ENCODE data around the gene LRRC3B. TPM values are rescaled to one million over a fixed set of nuclear protein-coding genes. Genes with fewer than 3 reads are reported as not detected.
"Not testable (repeated sequence)": the region's sequence is repeated elsewhere in the genome, so short reads cannot be mapped to it uniquely, and the experiment has no call there.

Gene LRRC3B, protein sequence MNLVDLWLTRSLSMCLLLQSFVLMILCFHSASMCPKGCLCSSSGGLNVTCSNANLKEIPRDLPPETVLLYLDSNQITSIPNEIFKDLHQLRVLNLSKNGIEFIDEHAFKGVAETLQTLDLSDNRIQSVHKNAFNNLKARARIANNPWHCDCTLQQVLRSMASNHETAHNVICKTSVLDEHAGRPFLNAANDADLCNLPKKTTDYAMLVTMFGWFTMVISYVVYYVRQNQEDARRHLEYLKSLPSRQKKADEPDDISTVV
- total RNA-seq (2014; rRNA removed; shearing (Covaris generic)): not detected in 2 replicates

- no peak for DNase-seq (ENCODE audit: low read depth)
Observed at GRCh38 chr3:26622621-26623418, at the start of gene LRRC3B. TSS of gene LRRC3B (plus strand) at chr3:26622772. CDS start at chr3:26709673, 86,901 bp downstream.

- DNase-seq (ENCODE audit: low read depth): no peak
Observed at GRCh38 chr3:26574766-26575165, 47.8 kb upstream of the LRRC3B start.

DNA sequence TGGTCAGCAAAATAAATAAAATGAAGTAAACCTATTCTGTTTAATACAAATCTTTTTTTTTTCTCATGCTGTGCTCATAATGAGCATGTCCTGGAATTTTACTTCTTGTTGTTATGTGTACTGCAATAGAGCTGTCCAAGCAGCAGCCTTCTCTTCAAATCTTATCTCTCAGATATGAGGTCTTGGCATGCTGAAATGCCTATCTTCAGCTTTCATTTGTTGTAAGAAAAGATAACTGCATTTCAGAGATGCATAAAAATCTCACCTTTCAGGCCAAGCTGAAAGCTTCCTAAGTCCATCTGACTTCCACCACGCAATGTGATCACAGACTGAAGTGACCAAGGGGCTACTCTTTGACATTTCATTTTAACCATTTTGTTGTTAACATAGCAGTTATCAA lies 43.5 kb upstream of the LRRC3B start:
- DNase-seq (ENCODE audit: low read depth): no peak

- DNase-seq (ENCODE audit: low read depth): no peak
Observed at GRCh38 chr3:26587571-26587970, 35.0 kb upstream of the LRRC3B start.

DNA sequence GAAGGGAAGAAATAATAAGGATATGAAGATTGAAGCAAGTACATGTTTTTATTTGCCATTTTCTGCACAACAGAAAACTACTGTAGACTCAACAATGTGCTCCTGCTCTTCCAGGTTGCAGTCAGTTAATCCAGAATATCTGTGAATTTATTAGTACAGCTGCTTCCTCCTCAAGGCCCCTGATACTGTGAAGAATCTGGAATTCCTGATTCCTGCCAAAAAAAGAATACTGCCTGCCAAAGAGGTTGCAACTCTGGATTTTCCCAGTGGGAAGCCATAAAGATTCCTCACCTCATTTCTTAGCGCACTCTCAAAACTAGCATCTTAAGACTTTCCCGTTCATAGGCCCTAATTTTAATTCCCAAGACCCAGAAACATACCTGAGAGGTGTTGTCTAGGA lies 33.6 kb upstream of the LRRC3B start:
- DNase-seq (ENCODE audit: low read depth): no peak

- no peak for DNase-seq (ENCODE audit: low read depth)
Observed at GRCh38 chr3:26589678-26590077, 32.9 kb upstream of the LRRC3B start.

GRCh38 chr3:26590919-26591484 lies 31.6 kb upstream of the LRRC3B start:
- no peak for DNase-seq (ENCODE audit: low read depth)

GRCh38 chr3:26591926-26592325 lies 30.6 kb upstream of the LRRC3B start:
- DNase-seq (ENCODE audit: low read depth): no peak

DNA sequence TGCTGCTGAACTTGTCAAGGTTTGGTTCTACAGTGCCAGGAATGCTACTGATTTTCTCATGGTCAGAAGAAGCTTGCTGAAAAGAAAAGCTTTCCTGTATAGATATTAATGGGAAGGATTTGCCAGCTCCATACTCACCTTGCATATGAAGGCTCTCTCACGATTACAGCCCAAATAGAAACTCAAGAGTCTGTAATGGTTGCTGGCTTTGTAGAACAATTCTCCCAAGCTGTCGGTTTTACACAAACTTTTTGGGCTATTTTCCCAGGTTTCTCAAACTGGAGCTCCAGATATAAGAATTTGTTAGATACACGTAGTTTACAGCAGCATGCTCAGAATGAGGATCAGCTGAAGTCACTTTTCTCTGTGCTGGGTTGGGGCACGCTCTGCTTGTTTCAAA lies 30.1 kb upstream of the LRRC3B start:
- DNase-seq (ENCODE audit: low read depth): no peak

DNA sequence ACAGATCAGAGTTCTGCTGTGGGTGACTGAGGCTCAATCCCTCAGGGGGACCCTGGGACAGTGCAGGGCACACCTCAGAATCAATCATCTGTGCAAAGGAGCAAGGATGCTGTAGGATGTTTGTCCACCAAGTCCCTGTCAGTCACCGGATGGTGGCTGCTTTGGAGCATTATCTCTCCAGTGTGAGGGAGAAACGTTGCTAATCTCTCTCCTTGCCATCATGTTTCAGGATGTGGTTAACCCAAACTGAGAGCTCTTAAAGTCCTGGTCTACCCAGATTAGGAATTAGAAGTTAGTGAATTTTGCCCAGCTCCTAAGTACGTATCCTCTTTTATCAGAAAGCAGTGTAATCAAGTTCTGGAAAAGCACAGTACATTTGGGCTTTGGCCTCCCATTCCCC lies 26.2 kb upstream of the LRRC3B start:
- no peak for DNase-seq (ENCODE audit: low read depth)

DNA sequence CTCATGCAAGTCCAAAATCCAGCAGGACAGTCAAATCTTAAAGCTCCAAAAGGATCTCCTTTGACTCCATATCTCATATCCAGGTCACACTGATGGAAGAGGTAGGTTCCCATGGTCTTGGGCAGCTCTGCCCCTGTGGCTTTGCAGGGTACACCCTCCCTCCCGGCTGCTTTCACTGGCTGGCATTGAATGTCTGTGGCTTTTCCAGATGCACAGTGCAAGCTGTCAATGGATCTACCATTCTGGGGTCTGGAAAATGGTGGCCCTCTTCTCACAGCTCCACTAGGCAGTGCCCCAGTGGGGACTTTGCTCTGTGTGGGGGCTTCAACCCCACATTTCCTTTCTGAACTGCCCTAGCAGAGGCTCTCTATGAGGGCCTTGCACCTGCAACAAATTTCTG lies 19.3 kb upstream of the LRRC3B start:
- not testable (repeated sequence) for DNase-seq (ENCODE audit: low read depth)

- DNase-seq (ENCODE audit: low read depth): not testable (repeated sequence)
Observed at GRCh38 chr3:26603771-26604170, 18.8 kb upstream of the LRRC3B start.

DNA sequence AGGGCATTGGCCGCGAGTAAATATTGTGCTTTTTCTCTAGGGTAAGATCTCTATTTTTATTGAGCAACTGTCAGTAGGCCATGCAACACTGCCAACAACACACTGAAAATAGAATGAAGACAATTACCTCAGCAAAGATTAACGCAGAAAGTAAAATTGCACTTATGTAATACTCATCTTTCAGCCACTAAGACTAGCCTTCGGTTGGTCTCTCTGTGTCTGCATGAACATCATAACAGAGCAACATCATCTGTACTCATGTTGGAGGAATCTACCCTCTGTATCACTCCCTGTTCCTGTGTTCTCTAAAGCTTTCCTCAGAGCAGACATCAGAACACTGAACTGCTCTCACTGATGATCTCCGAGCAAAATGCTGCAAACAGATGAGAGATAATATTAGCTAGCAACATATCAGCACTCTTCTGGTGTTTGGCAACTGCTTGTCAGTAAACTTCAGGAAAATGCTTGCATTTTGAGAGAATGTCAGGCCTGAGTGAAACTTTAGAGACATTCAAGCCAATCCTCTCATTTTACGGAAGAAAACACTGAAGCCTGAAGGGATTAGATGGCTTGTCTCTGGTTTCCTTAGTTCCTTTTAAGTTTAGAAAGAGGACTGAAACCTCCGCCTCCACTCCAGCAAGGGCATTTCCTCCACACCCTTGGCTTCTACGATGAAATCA lies 8.4 kb upstream of the LRRC3B start:
- DNase-seq (ENCODE audit: low read depth): no peak

DNA sequence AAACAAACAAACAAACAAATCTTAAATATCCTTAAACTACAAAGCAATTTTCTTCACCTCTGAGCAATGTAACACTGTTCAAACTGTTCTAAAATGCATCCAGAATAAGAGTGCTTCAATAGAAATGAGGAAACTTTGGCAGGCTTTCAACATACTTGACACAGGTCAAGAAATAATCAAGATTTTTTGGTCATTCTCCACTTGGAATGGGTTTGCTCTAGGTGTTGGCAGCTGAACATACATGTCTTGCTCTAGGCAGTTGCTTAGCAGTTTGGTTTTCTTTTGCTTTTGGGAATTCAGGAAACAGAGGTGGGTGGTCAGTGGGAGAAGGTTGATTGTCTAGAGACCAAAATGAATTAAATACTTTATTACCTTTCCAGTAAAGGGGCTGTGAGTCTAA lies 1.4 kb upstream of the LRRC3B start:
- no peak for DNase-seq (ENCODE audit: low read depth)

DNA sequence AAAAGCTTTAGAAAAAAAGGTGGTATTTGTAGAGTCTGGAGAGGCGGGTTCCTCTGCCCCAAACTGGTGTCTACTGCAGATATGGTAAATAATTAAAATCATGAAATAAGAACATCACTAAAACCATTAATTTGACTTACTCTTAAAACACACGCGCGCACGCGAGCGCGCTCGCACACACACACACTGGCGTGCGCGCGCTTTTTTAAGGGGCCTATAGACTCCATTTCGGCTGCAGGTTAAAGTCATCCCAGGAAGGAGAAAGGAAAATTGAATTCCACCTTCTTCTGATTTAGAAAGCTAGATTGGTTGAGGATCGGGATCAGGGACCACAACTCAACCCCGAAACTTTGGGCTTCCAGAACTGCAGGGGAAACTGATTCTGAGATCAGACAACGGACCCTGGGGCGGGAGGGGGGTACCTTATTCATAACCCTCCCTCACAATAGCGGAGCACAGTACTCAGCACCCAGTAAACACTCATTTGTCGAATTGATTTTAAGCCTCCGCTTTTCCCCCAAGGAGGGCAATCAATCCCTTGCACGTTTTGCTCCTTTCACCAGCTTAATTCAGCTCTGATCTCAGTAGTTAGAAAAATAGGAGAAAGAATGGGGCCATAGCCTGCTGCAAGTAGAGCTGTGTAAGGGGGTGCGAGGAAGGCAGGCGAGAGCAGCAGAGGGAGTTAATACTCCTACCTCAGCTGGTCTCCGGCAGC lies 509 bp upstream of the LRRC3B start:
- DNase-seq (ENCODE audit: low read depth): no peak

DNA sequence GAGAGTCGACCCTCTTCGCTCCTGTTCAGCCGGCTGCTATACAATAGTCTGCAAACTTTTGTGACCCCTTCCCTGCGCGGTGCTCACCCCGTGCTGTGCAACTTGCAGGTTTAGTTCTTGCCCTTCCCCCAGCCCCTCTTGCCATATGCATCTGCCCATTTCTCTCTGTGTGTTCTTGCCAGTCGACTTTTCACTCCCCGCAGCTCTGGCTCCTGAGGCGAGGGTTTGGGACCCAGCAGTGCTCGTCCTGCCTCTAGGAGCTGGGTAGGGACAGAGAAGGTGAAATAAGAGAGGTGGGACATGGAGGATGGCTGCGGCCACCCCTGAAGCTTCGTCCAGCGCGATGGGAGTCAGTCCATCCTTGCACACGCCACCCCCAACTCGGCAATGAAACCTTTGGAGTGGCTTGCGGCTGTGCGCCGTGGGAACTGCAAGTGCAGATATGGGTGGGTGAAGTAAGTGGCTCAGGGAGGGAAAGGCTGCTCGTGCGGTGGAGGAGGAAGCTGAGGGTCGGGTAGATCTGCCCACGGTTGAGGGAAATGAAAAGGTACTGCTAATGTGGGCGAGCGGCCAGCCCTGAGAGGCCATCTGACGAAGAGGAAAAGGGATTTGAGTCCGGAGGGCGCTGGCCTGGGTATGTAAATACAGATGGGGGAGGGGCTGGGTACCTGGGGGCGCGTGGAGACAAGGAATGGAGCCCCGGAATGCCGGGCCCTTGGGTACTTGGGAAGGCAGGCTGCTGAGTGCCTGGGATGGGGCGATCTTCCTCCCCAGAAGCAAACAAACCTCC lies 1.0 kb downstream of the LRRC3B start:
- no peak for DNase-seq (ENCODE audit: low read depth)

DNA sequence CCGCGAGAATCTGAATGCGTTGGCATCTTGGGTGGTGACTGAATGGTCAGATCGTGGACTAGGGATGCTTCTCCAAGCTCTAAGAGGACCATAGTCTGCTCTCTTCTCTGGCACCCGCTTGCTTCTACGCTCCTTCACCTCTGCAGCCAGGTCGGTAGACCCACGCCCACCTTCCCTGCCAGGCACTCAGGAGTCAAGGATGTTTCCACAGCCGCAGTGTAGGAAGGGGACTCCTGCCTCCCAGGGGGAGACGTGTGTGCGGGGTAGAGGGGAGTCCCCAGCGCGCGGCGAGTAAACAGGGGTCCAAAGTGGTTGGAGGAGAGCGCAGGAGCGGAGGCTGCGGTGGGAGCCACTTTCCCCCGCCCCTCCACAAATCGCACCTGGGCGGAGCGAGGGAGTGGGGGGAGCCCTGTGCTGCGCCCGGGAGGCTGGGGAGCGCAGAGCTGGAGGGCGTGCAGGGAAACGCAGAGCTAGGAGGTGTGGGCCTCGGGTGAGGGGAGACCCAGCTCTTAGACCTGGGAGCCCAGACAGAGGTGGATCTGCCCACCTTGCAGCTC lies 1.7 kb downstream of the LRRC3B start:
- no peak for DNase-seq (ENCODE audit: low read depth)

GRCh38 chr3:26625187-26625586 lies 2.6 kb downstream of the LRRC3B start:
- no peak for DNase-seq (ENCODE audit: low read depth)

GRCh38 chr3:26627080-26627479 lies 4.5 kb downstream of the LRRC3B start:
- no peak for DNase-seq (ENCODE audit: low read depth)

DNA sequence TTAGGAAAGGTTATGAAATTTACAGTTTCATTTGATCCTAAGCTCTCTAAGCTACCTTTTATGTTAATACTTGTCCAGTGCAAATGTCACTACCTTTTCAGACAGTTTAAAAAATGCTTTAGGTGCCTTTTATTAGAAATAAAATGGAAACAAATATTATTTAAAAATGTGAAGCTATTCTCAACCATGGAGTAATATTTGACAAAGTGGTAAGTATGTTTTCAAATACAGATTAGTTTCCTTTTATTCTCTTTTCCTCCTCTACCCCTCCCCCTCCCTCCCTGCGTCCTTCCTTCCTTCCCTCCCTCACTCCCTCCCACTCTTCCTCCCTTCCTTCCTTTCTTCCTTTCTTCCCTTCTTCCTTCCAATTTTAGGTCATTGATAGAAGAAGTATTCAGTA lies 6.3 kb downstream of the LRRC3B start:
- DNase-seq (ENCODE audit: low read depth): no peak
